Caki2 (cell line): ENCODE results near the gene ATP10A. TPM values are rescaled to one million over a fixed set of nuclear protein-coding genes. Genes with fewer than 3 reads are reported as not detected.
"Not testable (repeated sequence)": the region's sequence is repeated elsewhere in the genome, so short reads cannot be mapped to it uniquely, and the experiment has no call there.

ENCODE experiments used
- DNase-seq: peaks from one replicate; pipeline ENCODE4 v3.0.0-alpha.2; 2015; ENCODE audit warnings: low read depth
- in situ Hi-C: cut with HindIII; loops from 2 replicates; pipeline ENCODE4 v1.10.0; 2016; ENCODE audit warnings: low sequenced_read_pairs, low pct_unique_long_range_greater_than_20kb, mixed read lengths
- total RNA-seq: library from RNA; depleted of rRNA; stranded (reverse); fragments of >200 nt; shearing (Covaris generic); gene quantifications from 2 replicates; pipeline ENCODE4 v1.2.3, GENCODE V29; 2014; ENCODE audit warnings: low replicate concordance

The ATP10A gene
- total RNA-seq, 1 experiment from 2014 or later: 2.9 TPM

DNA sequence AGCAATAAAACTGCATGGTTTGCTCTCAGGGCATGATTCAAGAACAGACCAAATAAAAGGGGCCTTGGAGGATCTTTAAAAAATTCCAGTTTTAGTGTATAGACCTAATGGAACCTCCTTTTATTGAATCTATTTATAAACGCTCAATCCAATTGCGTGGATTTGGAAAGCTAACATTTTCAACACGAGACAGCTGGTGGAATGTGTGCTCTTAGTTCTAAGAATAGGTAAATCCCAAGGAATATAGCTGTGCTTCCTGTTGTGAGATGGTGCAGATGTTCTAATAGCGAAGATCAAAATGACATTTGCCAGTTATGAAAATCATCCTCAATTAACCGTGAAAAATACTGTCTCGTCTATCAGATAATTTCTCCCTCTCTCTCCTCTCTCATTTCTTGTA, 192.5 kb downstream of the ATP10A start:
- no peak for DNase-seq
- in situ Hi-C loops: no loop called here

DNA sequence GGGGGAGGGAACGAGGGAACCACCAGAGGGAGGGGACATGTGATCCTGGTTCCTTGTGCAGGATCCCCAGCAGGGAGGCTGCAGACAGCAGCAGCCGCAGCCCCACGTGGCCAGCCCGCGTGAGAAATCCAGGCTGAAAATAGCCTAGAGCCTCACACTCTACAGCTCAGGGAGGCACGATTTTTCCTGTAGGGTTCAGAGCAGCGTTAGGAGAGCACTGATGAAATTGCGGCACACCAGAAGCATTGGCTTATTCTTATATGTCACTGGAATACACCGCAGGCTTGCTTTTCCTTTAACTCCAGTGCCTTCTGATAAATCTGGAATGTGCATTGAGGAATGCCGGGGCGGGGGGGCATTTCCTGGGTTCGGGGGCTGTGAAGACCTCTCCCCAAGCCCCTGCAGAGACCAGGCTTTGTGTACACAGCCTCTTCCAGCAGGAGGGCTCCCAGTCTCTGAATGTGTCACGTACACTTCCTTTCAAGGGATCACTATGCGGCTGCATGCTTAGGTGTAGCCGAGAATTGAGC, 193.0 kb downstream of the ATP10A start:
- no peak for DNase-seq
- in situ Hi-C loops: no loop called here

DNA sequence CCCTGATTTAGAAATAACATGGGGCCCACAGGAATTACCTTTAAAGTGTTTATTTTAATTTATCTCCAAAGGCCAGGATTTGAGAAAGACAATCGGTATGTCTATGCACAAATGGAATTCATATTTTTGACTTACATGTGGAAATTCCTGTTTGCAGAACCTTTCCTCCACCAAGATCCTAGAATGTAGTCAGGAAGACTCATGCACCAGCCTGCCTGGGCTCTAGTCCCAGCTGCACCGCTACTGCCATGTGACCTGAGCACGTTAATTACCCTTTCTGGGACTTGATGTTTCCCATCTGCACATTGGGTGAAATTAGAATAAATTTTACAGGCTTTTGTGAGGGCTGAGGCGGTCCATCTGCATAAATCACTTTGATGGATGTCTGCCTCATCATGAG, 194.2 kb downstream of the ATP10A start:
- DNase-seq: no peak
- in situ Hi-C loops: no loop called here

DNA sequence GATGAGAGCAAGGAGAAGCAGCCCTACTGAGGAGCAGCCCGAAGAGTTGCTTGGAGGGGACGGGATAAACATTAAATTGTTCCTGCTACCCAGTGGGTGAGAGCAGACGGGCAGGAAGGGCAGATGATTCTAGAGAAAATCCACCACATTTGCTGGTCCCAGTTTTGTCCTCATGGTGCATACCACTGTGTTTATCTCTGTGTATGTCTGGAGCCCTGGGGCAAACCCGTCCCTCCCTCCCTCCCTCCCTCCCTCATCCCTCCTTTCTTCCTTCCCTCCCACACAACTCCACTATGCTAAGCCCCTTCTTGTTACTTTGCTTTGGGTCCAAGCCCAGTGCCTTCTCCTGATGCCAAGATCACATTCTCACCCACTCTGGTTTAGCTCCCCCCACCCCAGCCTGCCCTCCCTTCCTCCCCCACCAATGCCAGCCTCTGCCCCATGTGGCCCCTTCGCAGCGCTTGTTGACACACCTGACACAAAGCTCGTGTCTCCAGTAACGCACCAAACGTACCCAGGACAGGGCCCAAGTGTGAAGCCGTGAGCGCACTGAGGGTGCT, 194.8 kb downstream of the ATP10A start:
- in situ Hi-C loops: no loop called here
- DNase-seq: no peak

DNA sequence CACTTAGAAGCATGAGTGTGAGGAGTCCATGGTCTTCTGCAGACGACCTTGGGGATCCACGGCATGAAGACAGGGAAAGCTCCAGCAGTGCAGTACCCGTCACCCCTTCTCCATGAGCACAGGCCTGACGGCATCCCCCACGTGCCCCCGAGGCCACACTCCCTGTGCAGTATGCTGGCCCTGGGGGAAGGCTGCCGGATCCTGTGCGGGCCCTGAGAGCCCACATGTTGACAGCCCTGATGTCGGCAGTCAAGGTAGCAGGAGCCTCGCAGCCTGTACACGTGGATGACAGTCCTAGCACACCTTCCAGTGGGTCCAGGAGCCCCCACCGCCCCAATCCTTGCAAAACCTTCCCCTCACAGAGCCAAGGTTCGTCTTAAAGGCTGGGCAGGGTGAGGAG, 195.3 kb downstream of the ATP10A start:
- DNase-seq: no peak
- in situ Hi-C loops: no loop called here

DNA sequence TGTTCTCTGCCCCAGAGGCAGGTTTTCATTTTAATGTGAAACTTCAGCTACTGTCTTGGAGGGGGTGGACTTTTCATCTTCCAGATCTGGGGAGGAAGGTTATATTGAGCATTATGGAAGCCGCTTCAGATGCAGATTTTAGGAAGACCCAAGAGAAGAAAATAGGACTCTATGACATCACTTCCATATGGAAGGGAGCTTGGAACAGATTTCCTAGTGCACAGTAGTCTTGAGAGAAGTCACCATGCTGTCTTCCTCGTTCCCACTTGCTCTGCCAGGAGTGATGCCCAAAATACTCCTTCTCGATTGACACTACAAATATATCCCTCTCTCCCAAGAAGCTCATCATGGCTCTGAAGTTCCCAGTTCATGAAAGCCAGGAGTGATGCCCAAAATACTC, 197.2 kb downstream of the ATP10A start:
- DNase-seq: no peak
- in situ Hi-C loops: no loop called here

DNA sequence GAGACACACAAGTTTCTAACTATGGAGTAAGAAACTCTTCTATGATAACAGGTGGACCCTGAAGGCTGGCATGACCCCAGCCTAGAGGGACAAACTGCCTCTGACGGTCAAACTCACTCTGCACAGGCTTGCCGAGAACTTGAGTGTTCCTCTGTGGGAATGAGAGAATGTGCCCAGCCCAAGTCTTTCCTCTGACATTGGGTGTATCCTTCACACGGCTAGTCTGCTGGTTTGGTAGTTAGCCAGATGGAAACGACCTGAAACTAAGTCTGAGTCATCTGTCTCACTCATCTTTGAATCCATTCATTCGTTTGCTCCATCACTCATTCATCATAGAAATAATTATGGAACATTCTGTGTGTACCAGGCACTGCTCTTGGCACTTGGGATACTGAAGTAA, 198.4 kb downstream of the ATP10A start:
- in situ Hi-C loops: no loop called here
- no peak for DNase-seq

DNA sequence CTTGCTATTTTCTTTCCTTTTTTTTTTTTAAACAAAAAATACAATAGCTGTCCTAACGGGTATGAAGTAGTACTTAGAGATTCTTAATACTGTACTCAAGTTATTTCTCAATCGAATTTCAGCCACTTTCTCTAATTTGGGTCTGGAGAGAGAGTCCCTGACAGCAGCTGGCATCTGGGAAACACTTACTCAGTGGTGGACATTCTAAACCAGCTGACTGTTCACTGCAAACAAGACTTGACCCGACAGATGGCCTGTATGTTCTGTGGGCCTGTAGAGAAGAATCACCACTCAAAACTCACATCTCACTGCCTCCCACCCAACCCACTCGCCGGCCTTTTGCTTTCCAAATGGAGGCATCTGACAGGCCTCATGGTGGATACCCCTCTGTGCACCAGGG, 199.6 kb downstream of the ATP10A start:
- in situ Hi-C loops: no loop called here
- DNase-seq: no peak

DNA sequence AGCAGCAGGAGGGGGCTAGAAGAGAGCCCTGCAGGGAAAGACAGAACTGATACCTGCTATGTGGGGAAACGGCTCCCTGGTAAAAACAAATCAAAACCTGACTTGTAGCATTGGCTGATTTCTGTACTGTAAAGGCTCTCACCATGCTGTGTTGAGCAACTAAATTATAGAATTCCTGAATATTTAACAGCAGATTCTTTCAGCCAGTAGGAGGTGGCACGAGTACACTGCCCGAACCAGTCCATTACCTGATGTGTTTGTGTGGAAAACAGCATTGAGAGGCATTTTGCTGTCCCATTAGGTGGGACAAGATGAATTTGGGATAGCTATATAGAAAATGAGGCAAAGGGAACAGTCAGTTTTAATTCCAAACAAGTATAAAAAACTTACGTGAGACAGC, 201.2 kb downstream of the ATP10A start:
- no peak for DNase-seq
- in situ Hi-C loops: no loop called here

DNA sequence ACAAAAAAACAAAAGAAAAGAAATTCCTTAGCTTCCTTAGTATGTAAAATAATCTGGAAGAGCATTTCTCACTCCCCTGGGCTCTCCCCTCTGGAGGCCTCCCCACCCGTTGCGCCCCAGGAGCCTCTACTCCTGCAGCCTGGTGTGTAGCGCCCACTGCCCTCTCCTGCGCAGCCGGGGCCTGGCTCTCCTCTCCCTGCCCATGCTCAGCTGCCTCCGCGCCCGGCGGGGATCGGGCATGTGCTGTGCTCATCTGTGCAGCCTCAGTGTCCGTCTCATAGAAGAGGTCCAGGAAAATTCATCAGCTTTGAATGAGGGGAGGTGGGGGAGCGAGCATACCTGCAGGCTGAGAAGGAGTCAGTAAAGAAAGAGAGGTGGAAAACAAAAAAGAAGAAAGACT, 203.9 kb downstream of the ATP10A start:
- in situ Hi-C loops: no loop called here
- no peak for DNase-seq

DNA sequence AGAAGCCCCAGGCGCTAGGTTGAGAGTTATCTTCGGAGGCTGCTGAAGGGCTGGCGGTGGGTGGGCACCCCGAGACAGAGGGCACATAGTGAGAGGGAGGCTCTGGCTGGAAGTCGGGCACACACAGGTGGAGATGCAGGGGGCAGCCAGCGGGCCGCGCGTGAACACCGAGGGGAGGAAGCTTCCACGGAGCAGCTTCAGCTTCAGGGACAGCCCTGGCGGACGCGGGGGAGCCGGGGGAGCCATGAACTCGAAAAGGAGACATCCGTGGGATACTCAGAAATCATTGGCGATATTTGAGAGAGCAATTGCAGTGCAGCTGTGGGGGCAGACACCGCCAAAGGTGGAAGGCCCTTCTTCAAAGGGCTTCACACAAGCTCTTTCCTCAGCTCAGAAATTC, 204.6 kb downstream of the ATP10A start:
- no peak for DNase-seq
- in situ Hi-C loops: no loop called here

DNA sequence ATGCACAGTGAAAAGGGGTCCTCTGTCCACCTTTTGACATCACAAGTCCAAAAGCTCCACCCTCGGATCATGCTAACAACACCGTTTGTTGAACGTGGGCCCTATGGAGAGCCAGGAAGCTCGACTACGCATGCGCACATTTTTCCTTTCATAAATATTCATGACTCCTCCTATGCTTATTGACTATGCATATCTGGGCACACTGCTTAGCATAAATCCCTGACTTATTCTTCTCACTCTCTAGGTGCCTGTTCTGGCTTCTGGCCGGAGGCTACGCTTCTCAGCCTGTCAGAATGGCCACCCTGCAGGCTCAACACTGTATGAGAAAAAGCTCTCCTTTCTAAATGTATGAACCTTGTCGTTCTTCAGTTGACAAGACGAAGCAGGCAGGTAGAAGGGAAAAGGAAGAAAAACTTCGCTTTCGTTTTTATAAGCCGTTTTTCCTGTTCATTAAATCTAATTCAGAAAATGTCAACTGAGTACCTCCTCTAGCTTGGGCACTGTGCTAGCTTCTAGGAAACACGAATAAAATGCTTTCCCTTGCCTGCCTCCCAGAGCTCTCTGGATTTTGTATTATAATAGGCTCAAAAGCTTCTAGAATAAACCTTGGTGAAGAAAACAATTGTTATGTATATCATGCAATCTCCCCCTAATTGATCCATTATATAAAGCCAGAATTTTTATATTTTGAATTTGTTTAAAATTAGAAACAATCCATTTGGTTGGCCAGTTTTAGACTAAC, 207.7 kb downstream of the ATP10A start:
- in situ Hi-C loops: no loop called here
- DNase-seq: no peak

DNA sequence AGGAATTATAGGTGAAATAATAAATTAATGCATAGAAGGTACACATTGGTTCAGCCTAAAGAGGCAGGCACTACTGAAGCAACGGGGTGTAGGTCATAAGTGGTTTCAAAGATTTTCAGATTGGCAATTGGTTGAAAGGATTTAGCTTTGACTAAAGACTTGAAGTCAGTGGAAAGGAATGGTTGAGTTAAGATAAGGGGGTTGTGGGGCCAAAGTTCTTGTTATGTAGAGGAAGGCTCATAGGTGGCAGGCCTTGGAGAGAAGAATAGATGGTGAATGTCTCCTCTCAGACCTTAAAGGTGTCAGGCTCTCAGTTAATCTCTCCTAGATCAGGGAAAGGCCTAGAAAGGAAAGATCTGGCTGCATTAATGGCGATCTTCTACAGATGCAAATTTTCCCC, 209.8 kb downstream of the ATP10A start:
- no peak for DNase-seq

DNA sequence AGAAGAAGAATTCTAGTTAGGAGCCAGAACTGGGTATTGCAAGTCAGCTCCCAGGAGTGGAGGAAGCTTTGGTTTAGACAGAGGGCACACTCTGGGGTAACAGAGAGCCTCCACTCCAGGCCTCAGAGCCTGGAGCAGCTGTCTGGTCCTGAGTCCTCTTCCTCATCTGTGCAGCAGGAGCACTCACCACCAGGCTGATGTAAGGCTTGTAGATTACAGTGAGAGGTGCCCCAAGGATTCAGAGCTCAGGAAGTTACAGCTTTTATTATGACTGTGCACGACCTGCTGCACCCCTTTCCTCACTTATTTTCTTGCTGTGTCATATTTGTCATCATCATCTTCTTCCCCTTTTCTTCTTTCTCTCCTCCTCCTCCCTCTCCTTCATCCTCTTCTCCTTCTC, 210.4 kb downstream of the ATP10A start:
- in situ Hi-C loops: no loop called here

More for the DNA sequence above, 209.8 kb downstream of the ATP10A start:
- in situ Hi-C loops: no loop called here

DNA sequence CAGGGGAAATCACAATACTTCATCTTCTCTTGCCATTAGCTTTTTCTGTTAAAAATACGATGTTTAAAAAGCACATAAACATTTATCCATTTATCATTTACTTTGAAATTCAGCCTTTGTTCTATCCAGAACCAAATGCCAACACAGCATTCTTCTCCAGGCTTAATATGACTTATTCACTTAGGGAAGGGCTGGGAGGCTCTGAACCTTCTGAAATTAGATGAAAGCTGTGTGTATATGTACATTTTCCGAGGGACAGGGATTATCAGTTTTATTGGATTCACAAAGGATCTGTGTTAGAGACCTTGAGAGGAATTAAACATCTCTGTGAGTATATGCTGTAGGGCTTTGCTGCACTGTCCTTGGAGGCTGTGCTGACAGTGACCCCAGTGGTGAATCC, 213.7 kb downstream of the ATP10A start:
- no peak for DNase-seq
- in situ Hi-C loops: no loop called here

More for the DNA sequence above, 210.4 kb downstream of the ATP10A start:
- no peak for DNase-seq

DNA sequence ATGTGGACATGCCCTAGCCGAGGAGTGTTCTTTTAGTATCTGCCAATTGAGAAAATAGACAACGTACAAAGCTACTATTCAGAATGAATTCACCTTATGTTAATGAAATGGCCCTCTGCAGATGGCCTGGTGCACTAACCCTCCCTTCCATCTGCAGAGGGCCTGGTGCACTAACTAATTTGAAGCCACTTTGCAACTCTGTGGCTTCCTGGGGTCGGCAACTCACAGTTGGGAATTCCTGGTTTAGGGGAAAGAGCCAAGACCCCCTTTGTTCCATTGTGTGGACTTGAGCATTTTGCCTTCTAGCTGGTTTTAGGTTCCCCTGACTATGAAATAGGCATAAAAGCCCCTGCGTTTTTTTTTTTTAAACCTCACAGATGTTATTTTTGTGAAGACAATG, 220.0 kb downstream of the ATP10A start:
- no peak for DNase-seq
- in situ Hi-C loops: no loop called here

DNA sequence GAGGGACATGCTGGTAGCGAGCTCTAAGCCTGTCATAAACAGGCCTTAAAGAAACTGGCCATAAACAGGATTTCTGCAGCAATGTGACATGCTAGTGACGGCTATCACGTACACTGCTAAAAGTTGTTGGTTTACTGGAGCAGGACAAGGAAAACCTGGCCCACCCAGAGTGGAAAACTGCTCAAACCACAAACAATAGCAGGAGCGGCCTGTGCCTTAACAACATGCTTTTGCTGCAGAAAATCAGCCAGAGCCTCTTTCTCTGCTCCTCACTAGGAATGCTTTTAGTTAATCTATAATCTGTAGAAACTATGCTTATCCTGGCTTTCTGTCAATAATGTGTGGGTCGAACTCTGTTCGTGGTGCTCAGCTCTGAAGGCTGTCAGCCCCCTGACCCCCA, 221.4 kb downstream of the ATP10A start:
- in situ Hi-C loops: no loop called here
- no peak for DNase-seq

DNA sequence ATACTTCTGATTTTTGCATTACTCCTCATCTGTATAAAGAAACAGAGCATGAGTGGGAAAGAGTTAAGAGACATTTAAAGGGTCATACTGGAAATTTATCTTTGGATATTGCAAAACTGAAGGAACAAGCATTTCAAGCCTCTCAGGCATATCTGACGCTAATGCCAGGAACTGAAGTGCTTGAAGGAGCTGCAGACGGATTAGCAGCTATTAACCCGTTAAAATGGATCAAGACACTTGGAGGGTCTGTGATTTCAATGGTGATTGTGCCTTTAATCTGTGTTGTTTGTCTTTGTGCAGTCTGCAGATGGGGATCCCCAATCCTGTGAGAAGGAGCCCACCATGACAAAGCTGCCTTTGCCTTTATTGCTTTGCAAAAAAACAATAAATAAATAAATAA, 221.8 kb downstream of the ATP10A start:
- in situ Hi-C loops: no loop called here
- DNase-seq: no peak

DNA sequence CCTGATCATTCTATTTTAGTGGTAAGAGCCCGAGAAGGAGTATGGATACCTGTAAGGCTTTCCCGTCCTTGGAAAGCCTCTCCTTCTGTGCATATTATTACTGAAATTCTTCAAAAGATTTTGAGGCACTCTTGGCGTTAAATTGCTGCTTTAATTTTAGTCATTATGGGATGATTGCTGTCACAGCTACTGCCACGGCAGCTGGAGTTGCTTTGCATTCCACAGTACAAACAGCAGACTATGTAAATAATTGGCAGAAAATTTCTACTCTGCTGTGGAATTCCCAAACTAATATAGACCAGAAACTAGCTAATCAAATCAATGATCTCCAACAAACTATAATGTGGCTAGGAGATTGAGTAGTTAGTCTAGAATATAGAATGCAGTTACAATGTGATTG, 222.2 kb downstream of the ATP10A start:
- in situ Hi-C loops, DNase-seq: not testable (repeated sequence)

DNA sequence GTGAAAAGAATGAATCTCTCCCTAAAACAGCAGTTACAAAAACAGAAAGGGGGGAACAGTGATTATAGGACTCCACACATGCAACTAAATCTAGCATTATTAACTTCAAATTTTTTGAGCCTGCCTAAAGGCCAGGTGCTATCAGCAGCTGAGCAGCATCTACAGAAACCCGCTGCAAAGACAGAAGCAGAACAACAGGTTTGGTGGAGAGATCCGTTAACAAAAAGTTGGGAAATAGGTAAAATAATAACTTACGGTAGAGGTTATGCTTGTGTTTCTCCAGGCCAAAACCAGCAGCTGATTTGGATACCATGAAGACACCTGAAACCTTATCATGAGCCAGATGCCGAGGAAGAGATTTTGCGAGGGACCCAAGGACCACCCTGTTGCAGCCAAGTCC, 222.7 kb downstream of the ATP10A start:
- in situ Hi-C loops: no loop called here
- DNase-seq: no peak
